GM12878 (cell line): Measurements from ENCODE around the gene MAPT. TPM values are rescaled to one million over a fixed set of nuclear protein-coding genes. Genes with fewer than 3 reads are reported as not detected.

ENCODE experiments used
- ATAC-seq: fragments of 200-7000 bp; cut with Tn5 transposase; 3 replicates; pipeline ENCODE4 v1.9.1; 2020; ENCODE audit warnings: mild to moderate bottlenecking, moderate library complexity
- BruUV-seq: library from RNA; stranded (reverse); fragments of 400-500 nt; replicated peaks from 2 replicates; lab custom pipeline; 2021; lab: Mats Ljungman, UMichigan
- CTCF ChIA-PET: fragments of 300-600 bp; sonication (Branson Sonifier 250); formaldehyde crosslinking; extraction: SDS; loops from one replicate; lab custom pipeline; 2021; ENCODE audit warnings: inconsistent platforms; lab: Yijun Ruan, JAX
- POLR2A ChIA-PET: fragments of 350-600 bp; formaldehyde crosslinking; extraction: SDS; loops from one replicate; lab custom pipeline; 2021; ENCODE audit warnings: inconsistent platforms; lab: Charles Lee
- RAD21 ChIA-PET: fragments of 300-600 bp; sonication (Branson Sonifier 250); formaldehyde crosslinking; loops from one replicate; lab custom pipeline; 2023; ENCODE audit warnings: antibody characterized with exemption; ENCODE audit not compliant: unreplicated experiment; lab: Charles Lee
- SMC1A ChIA-PET: fragments of 300-600 bp; sonication (Branson Sonifier 250); formaldehyde crosslinking; loops from one replicate; lab custom pipeline; 2023; ENCODE audit not compliant: unreplicated experiment, uncharacterized antibody; lab: Charles Lee
- DNase-seq: peaks from one replicate; pipeline ENCODE4 v3.0.0-alpha.2; 2011; ENCODE audit warnings: low read depth, low spot score
- FAIRE-seq: peaks from 3 replicates; lab custom pipeline; 2011; peaks lifted over from hg19 to GRCh38; lab: Jason Lieb, UNC
- H2AFZ ChIP-seq: 2 replicates; pipeline ENCODE4 v1.6.0; 2011; ENCODE audit warnings: low read depth, low read length, control low read depth; ENCODE audit not compliant: control insufficient read depth
- H3K27ac ChIP-seq: 2 replicates; pipeline ENCODE4 v1.5.1; 2011; ENCODE audit warnings: control low read depth; ENCODE audit not compliant: control insufficient read depth, insufficient read depth
- H3K27me3 ChIP-seq, 2 experiments: replicated peaks in 1 of 2; 2 replicates each; pipeline versions ENCODE4 v1.6.0 to v1.6.1; 2011; ENCODE audit warnings: low read length in 1 of 2; ENCODE audit not compliant: control insufficient read depth in 2 of 2, insufficient read depth in 2 of 2
- H3K36me3 ChIP-seq, 2 experiments: 2 replicates each; pipeline ENCODE4 v1.5.1; 2011; ENCODE audit warnings: low read length in 1 of 2; ENCODE audit not compliant: control insufficient read depth in 2 of 2, insufficient read depth in 2 of 2
- H3K4me1 ChIP-seq: 2 replicates; pipeline ENCODE4 v1.6.1; 2011; ENCODE audit warnings: mild to moderate bottlenecking, low read length, moderate library complexity, mixed read lengths; ENCODE audit not compliant: control insufficient read depth, insufficient read depth
- H3K4me2 ChIP-seq: 2 replicates; pipeline ENCODE4 v1.6.0; 2011; ENCODE audit warnings: control low read depth; ENCODE audit not compliant: control insufficient read depth, insufficient read depth
- H3K4me3 ChIP-seq: fragments of 200-600 bp; sonication (generic); 2 replicates; pipeline ENCODE4 v1.5.1; 2016
- H3K79me2 ChIP-seq: 2 replicates; pipeline ENCODE4 v1.6.0; 2011; ENCODE audit warnings: low read length; ENCODE audit not compliant: control insufficient read depth, insufficient read depth
- H3K9ac ChIP-seq: 2 replicates; pipeline ENCODE4 v1.8.0; 2011; ENCODE audit warnings: low read length, control low read depth, mixed read lengths; ENCODE audit not compliant: control insufficient read depth, insufficient read depth
- H3K9me3 ChIP-seq: replicated peaks from 3 replicates; pipeline ENCODE4 v1.5.1; 2011; ENCODE audit warnings: mild to moderate bottlenecking, low read length; ENCODE audit not compliant: control insufficient read depth, insufficient read depth
- H4K20me1 ChIP-seq: 2 replicates; pipeline ENCODE4 v1.6.0; 2011; ENCODE audit not compliant: control insufficient read depth, insufficient read depth
- BHLHE40 ChIP-seq, 2 experiments: fragments of 450-650 bp in 1 of 2; IDR thresholded peaks; 2 replicates each; pipeline ENCODE4 v1.6.1; 2011 to 2017; ENCODE audit warnings: low read depth in 2 of 2, borderline replicate concordance in 1 of 2, improper control_type of control experiment in 1 of 2, low read length in 1 of 2, mild to moderate bottlenecking in 1 of 2
- CHD2 ChIP-seq: IDR thresholded peaks from 2 replicates; pipeline ENCODE4 v1.6.1; 2011; ENCODE audit warnings: low read depth, low read length, improper control_type of control experiment, borderline replicate concordance
- DPF2 ChIP-seq: fragments of 450-650 bp; IDR thresholded peaks from 2 replicates; pipeline ENCODE4 v1.6.1; 2017; ENCODE audit warnings: mild to moderate bottlenecking
- ESRRA ChIP-seq: IDR thresholded peaks from 2 replicates; pipeline ENCODE4 v1.6.1; 2012; ENCODE audit warnings: mild to moderate bottlenecking, low read length, improper control_type of control experiment
- HDGF ChIP-seq: fragments of 450-650 bp; IDR thresholded peaks from 2 replicates; pipeline ENCODE4 v1.6.1; 2016; ENCODE audit warnings: antibody characterized with exemption
- IKZF1 ChIP-seq: fragments of 450-650 bp; conservative IDR thresholded peaks from 2 replicates; pipeline ENCODE4 v1.6.1; 2017; ENCODE audit warnings: antibody characterized with exemption, mild to moderate bottlenecking
- KDM1A ChIP-seq: fragments of 200-600 bp; sonication (generic); IDR thresholded peaks from 2 replicates; pipeline ENCODE4 v1.6.1; 2016; ENCODE audit warnings: borderline replicate concordance
- MYB ChIP-seq: fragments of 150-350 bp; IDR thresholded peaks from 2 replicates; pipeline ENCODE4 v1.6.1; 2014; ENCODE audit warnings: mild to moderate bottlenecking, low read depth, low read length, borderline replicate concordance
- SMAD5 ChIP-seq: IDR thresholded peaks from 2 replicates; pipeline ENCODE4 v1.6.1; 2016; ENCODE audit warnings: antibody characterized with exemption, low read depth
- SREBF1 ChIP-seq: IDR thresholded peaks from 2 replicates; pipeline ENCODE4 v1.6.1; 2012; ENCODE audit warnings: mild to moderate bottlenecking, low read length
- SREBF2 ChIP-seq: IDR thresholded peaks from 2 replicates; pipeline ENCODE4 v1.6.1; 2012; ENCODE audit warnings: mild to moderate bottlenecking, low read length
- ZZZ3 ChIP-seq: IDR thresholded peaks from 2 replicates; pipeline ENCODE4 v1.6.1; 2011; ENCODE audit warnings: low read depth; ENCODE audit not compliant: control insufficient read depth, insufficient read length
- WGBS: methylation state at CpG from one replicate; pipeline ENCODE4 v1.1.6; 2016; ENCODE audit warnings: low lambda C conversion rate; ENCODE audit not compliant: insufficient replicate concordance, insufficient coverage; ENCODE audit errors: missing lambda C conversion rate; 5-methylcytosine and 5-hydroxymethylcytosine counted together
- in situ Hi-C: fragments of 300-500 bp; cut with MboI; formaldehyde crosslinking; loops from 9 replicates; pipeline ENCODE4 v1.14.3; 2018; ENCODE audit warnings: mixed read lengths
- intact Hi-C: fragments of 100-400 bp; cut with micrococcal nuclease; formaldehyde crosslinking; loops from one replicate; pipeline ENCODE4 v1.14.2; 2022; ENCODE audit not compliant: unreplicated experiment
- polyA plus RNA-seq, 11 experiments: library from polyadenylated mRNA; depleted of rRNA in 4 of 11; unstranded in 6 of 11; stranded (reverse) in 5 of 11; fragments of >200 nt; fragmentation: Nextera tagmentation in 4 of 11; fragmentation: Illumina TruSeq in 1 of 11; extraction: Ambion mirVana in 4 of 11; extraction: Trizol in 1 of 11; gene quantifications; 1 replicate in 1 of 11; 2 replicates in 10 of 11; pipeline versions ENCODE4 v1.2.1 to v1.2.3, GENCODE V29; 2011 to 2016; ENCODE audit warnings: inconsistent platforms in 2 of 11, missing spikeins in 2 of 11, low read depth in 1 of 11
- total RNA-seq, 4 experiments: library from RNA; depleted of rRNA in 3 of 4; stranded (reverse); fragments of >200 nt in 3 of 4; fragmentation: Illumina TruSeq in 1 of 4; extraction: Trizol in 1 of 4; gene quantifications; 2 replicates each; pipeline versions ENCODE4 v1.2.1 to v1.2.3, GENCODE V29; 2013 to 2021
- TF ChIP-seq, protein P1 (sequence below): fragments of 450-650 bp; IDR thresholded peaks from 2 replicates; pipeline ENCODE4 v1.6.1; 2017; ENCODE audit warnings: low read depth, mild to moderate bottlenecking, moderate library complexity

Gene MAPT
- total and polyA plus RNA-seq, 10 of the 15 experiments (the other 5 are each of a cell fraction or from before 2014, with no cell fraction given) = under 0.01 to 0.05 (median 0.03) TPM; not detected in 7

DNA sequence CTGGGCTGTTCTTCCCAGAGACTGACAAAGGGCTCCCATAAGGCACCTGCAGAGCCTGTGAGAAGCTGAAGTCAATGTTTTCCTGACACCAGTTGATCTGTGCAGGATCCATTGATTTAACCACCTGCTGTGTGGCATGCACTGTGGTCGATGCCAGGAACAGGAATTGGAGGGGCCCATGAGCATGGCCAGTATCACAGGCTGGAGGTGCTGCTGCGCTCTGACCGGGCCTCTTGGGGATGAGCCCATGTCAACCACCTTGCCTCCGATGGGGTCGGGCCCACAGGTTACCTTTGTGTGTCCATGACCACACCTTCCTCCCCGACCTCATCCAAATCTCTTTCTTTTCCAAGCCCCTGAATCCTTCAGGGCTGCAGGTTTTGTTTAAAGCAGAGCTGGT, 86.5 kb downstream of the MAPT start:
- Histone ChIP-seq H3K4me3 (no peak overlapping the region), H3K4me1 (no peaks in the 10 kb centered on the region), H3K9me3 (no peaks in the 10 kb centered on the region), H4K20me1 (no peaks in the 10 kb centered on the region), H3K4me2 (no peak overlapping the region), H2AFZ (no peak overlapping the region), H3K9ac (no peak overlapping the region), H3K27ac (no peak overlapping the region), H3K79me2 (no peaks in the 10 kb centered on the region), H3K36me3 (no peaks in the 10 kb centered on the region), H3K27me3 (no peaks in the 10 kb centered on the region; a peak in 2 of 4 replicates)
- in situ Hi-C loops (no loop called here), intact Hi-C loops (no loop called here)
- FAIRE-seq (no peak), DNase-seq (no peak), ATAC-seq (no peak)
- BruUV-seq = no TSS peak
- ChIA-PET RAD21 (no interaction called here), POLR2A (no interaction called here), CTCF (no interaction called here), SMC1A (no interaction called here)
- 54% methylated on average over 6 of the region's 6 CpGs for WGBS
- TF ChIP-seq, protein P1, sequence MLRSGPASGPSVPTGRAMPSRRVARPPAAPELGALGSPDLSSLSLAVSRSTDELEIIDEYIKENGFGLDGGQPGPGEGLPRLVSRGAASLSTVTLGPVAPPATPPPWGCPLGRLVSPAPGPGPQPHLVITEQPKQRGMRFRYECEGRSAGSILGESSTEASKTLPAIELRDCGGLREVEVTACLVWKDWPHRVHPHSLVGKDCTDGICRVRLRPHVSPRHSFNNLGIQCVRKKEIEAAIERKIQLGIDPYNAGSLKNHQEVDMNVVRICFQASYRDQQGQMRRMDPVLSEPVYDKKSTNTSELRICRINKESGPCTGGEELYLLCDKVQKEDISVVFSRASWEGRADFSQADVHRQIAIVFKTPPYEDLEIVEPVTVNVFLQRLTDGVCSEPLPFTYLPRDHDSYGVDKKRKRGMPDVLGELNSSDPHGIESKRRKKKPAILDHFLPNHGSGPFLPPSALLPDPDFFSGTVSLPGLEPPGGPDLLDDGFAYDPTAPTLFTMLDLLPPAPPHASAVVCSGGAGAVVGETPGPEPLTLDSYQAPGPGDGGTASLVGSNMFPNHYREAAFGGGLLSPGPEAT = no peak
- TF ChIP-seq KDM1A = no peak
- no peak for TF ChIP-seq ZZZ3
- no peak for TF ChIP-seq IKZF1
- no peak for TF ChIP-seq SMAD5
- no peak for TF ChIP-seq CHD2
- TF ChIP-seq MYB = no peak
- no peak for TF ChIP-seq SREBF1
- TF ChIP-seq DPF2 = no peak
- TF ChIP-seq ESRRA = no peak
- no peak for TF ChIP-seq BHLHE40 (IDR thresholded peaks at IDR 0.05; ENCODE audit: borderline replicate concordance in 1 of 2, low read depth in 2 of 2, low read length in 1 of 2)
- TF ChIP-seq HDGF = no peak
- TF ChIP-seq SREBF2 = no peak
